HepG2 (cell line): ENCODE results near the gene LRRIQ4. TPM values are rescaled to one million over a fixed set of nuclear protein-coding genes. Genes with fewer than 3 reads are reported as not detected.

Source experiments
- ELF1 ChIP-seq: sonication (generic); formaldehyde crosslinking; IDR thresholded peaks from 2 replicates; pipeline ENCODE4 v1.4.0; 2020; ENCODE audit warnings: missing genetic modification reagents
- HHEX ChIP-seq: IDR thresholded peaks from 2 replicates; pipeline ENCODE4 v1.6.1; 2016; ENCODE audit warnings: control low read depth
- HNF4G ChIP-seq, 2 experiments: sonication (generic) in 1 of 2; formaldehyde crosslinking in 1 of 2; IDR thresholded peaks; 2 replicates each; pipeline versions ENCODE4 v1.4.0 to v1.6.1; 2011 to 2020; ENCODE audit warnings: borderline replicate concordance in 2 of 2, low read depth in 2 of 2, mild to moderate bottlenecking in 2 of 2, low read length in 1 of 2, missing genetic modification reagents in 1 of 2, moderate library complexity in 1 of 2
- KDM4B ChIP-seq: sonication (generic); formaldehyde crosslinking; IDR thresholded peaks from 2 replicates; pipeline ENCODE4 v1.4.0; 2020; ENCODE audit warnings: missing genetic modification reagents
- KDM6A ChIP-seq: IDR thresholded peaks from 2 replicates; pipeline ENCODE4 v1.6.1; 2016; ENCODE audit warnings: low read depth
- MLLT10 ChIP-seq: sonication (generic); formaldehyde crosslinking; IDR thresholded peaks from 2 replicates; pipeline ENCODE4 v1.4.0; 2020; ENCODE audit warnings: missing genetic modification reagents
- NFIC ChIP-seq: IDR thresholded peaks from 2 replicates; pipeline ENCODE4 v1.6.1; 2012; ENCODE audit warnings: mild to moderate bottlenecking, low read length, inconsistent platforms
- PHF5A ChIP-seq: IDR thresholded peaks from one replicate; pipeline ENCODE4 v1.6.1; 2018; ENCODE audit warnings: low read depth, missing genetic modification reagents; ENCODE audit not compliant: unreplicated experiment
- PRMT3 ChIP-seq: sonication (generic); formaldehyde crosslinking; IDR thresholded peaks from 2 replicates; pipeline ENCODE4 v1.8.1; 2022; ENCODE audit warnings: low read depth, mild to moderate bottlenecking, moderate library complexity, missing genetic modification reagents, borderline replicate concordance
- SAP130 ChIP-seq: IDR thresholded peaks from 2 replicates; pipeline ENCODE4 v1.6.1; 2016; ENCODE audit warnings: low read depth
- SNAI1 ChIP-seq: sonication (generic); formaldehyde crosslinking; IDR thresholded peaks from 2 replicates; pipeline ENCODE4 v1.5.0; 2020; ENCODE audit warnings: mild to moderate bottlenecking, missing genetic modification reagents, borderline replicate concordance
- TBX3 ChIP-seq: fragments of 450-650 bp; IDR thresholded peaks from 2 replicates; pipeline ENCODE4 v1.6.1; 2017; ENCODE audit warnings: antibody characterized with exemption, mild to moderate bottlenecking, inconsistent platforms, borderline replicate concordance
- ZBTB38 ChIP-seq: sonication (generic); formaldehyde crosslinking; IDR thresholded peaks from 2 replicates; pipeline ENCODE4 v1.5.1; 2020; ENCODE audit warnings: mild to moderate bottlenecking, missing genetic modification reagents
- ZFYVE20 ChIP-seq: sonication (generic); formaldehyde crosslinking; IDR thresholded peaks from 2 replicates; pipeline ENCODE4 v1.8.0; 2023; ENCODE audit warnings: low read depth, mild to moderate bottlenecking, moderate library complexity, missing genetic modification reagents, borderline replicate concordance
- ZMYM2 ChIP-seq: sonication (generic); formaldehyde crosslinking; IDR thresholded peaks from 2 replicates; pipeline ENCODE4 v1.8.0; 2022; ENCODE audit warnings: mild to moderate bottlenecking, missing genetic modification reagents
- ZNF766 ChIP-seq: sonication (generic); formaldehyde crosslinking; IDR thresholded peaks from 2 replicates; pipeline ENCODE4 v1.5.0; 2020; ENCODE audit warnings: missing genetic modification reagents, borderline replicate concordance
- ZNF780A ChIP-seq: sonication (generic); formaldehyde crosslinking; IDR thresholded peaks from 2 replicates; pipeline ENCODE4 v1.8.0; 2022; ENCODE audit warnings: mild to moderate bottlenecking, missing genetic modification reagents, moderate library complexity
- polyA plus RNA-seq, 8 experiments: library from polyadenylated mRNA; depleted of rRNA in 3 of 8; stranded (reverse) in 7 of 8; unstranded in 1 of 8; fragments of >200 nt; fragmentation: Illumina TruSeq in 4 of 8; extraction: Trizol in 4 of 8; gene quantifications; 2 replicates each; pipeline versions ENCODE4 v1.2.1 to v1.2.3, GENCODE V29; 2011 to 2016; ENCODE audit warnings: low read depth in 4 of 8, missing spikeins in 1 of 8, mixed read lengths in 1 of 8; ENCODE audit not compliant: insufficient read depth in 1 of 8
- total RNA-seq, 5 experiments: library from RNA; depleted of rRNA; stranded (reverse); fragments of >200 nt; fragmentation: Illumina TruSeq; extraction: Trizol; gene quantifications; 2 replicates each; pipeline ENCODE4 v1.2.3, GENCODE V29; 2016; ENCODE audit warnings: low read depth in 1 of 5
- TF ChIP-seq, protein P1 (sequence below): IDR thresholded peaks from 2 replicates; pipeline ENCODE4 v1.6.1; 2016
- TF ChIP-seq, protein P2 (sequence below): sonication (generic); formaldehyde crosslinking; IDR thresholded peaks from 2 replicates; pipeline ENCODE4 v1.8.0; 2022; ENCODE audit warnings: mild to moderate bottlenecking, missing genetic modification reagents, moderate library complexity
- TF ChIP-seq, protein P3 (sequence below): sonication (generic); formaldehyde crosslinking; IDR thresholded peaks from 2 replicates; pipeline ENCODE4 v1.5.0; 2020; ENCODE audit warnings: missing genetic modification reagents

Gene LRRIQ4
- total and polyA plus RNA-seq, 2 of the 13 experiments (the other 11 are each of a cell fraction or from before 2014, with no cell fraction given), result not detected

DNA sequence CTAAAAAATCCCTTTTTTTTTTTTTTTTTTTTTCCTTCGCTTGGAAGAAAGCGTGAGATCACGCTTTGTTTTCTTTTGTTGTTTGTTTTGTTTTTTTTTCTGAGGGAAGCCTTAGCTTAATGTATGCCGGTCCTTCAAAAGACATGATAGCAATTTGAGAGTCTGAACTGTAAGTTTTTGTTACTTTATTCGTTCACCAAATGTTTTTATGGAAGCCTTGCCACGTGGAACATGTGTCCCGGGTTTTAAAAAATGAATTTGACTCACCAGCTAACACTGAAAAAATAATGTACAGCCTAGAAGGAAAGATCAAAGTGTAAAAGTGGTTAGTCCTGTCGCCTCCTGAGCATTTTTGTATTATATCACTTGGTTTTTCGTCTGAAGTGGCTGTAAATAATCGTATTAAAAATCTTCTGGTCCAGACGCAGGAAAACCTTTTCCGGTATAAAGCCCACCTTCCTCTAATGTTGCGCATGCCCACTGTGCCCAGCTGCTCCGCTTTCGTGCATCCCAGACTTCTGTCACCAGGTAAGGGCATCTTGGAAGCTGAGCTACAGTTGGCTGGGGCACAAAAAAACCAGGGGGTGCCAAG, 40.3 kb upstream of the LRRIQ4 start (continued):
- TF ChIP-seq TBX3 (no peak), HNF4G (IDR thresholded peaks at IDR 0.05; ENCODE audit: borderline replicate concordance, low read depth, low read length) (no peak), HNF4G (CRISPR knock-in tag; IDR thresholded peaks at IDR 0.05; ENCODE audit: borderline replicate concordance, low read depth) (no peak), ELF1 (CRISPR knock-in tag) (no peak), ZFYVE20 (CRISPR knock-in tag) (no peak), HHEX (CRISPR knock-in tag) (no peak), ZBTB38 (CRISPR knock-in tag) (no peak), NFIC (0 out of 2 replicates have a peak, but pooled peaks have one; percentile 11), SAP130 (CRISPR knock-in tag) (0 out of 2 replicates have a peak, but pooled peaks have one; percentile 2), ZNF766 (CRISPR knock-in tag) (no peak), KDM6A (no peak), KDM4B (CRISPR knock-in tag) (no peak), PRMT3 (CRISPR knock-in tag) (no peak), MLLT10 (CRISPR knock-in tag) (no peak), ZNF780A (CRISPR knock-in tag) (no peak), SNAI1 (CRISPR knock-in tag) (no peak), ZMYM2 (CRISPR knock-in tag) (no peak), PHF5A (no peak)
- TF ChIP-seq, protein P1, sequence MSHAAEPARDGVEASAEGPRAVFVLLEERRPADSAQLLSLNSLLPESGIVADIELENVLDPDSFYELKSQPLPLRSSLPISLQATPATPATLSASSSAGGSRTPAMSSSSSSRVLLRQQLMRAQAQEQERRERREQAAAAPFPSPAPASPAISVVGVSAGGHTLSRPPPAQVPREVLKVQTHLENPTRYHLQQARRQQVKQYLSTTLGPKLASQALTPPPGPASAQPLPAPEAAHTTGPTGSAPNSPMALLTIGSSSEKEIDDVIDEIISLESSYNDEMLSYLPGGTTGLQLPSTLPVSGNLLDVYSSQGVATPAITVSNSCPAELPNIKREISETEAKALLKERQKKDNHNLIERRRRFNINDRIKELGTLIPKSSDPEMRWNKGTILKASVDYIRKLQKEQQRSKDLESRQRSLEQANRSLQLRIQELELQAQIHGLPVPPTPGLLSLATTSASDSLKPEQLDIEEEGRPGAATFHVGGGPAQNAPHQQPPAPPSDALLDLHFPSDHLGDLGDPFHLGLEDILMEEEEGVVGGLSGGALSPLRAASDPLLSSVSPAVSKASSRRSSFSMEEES (CRISPR knock-in tag), result no peak; the same call in 1 of the 2 replicates
- TF ChIP-seq, protein P2, sequence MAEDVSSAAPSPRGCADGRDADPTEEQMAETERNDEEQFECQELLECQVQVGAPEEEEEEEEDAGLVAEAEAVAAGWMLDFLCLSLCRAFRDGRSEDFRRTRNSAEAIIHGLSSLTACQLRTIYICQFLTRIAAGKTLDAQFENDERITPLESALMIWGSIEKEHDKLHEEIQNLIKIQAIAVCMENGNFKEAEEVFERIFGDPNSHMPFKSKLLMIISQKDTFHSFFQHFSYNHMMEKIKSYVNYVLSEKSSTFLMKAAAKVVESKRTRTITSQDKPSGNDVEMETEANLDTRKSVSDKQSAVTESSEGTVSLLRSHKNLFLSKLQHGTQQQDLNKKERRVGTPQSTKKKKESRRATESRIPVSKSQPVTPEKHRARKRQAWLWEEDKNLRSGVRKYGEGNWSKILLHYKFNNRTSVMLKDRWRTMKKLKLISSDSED (CRISPR knock-in tag), result no peak
- TF ChIP-seq, protein P3, sequence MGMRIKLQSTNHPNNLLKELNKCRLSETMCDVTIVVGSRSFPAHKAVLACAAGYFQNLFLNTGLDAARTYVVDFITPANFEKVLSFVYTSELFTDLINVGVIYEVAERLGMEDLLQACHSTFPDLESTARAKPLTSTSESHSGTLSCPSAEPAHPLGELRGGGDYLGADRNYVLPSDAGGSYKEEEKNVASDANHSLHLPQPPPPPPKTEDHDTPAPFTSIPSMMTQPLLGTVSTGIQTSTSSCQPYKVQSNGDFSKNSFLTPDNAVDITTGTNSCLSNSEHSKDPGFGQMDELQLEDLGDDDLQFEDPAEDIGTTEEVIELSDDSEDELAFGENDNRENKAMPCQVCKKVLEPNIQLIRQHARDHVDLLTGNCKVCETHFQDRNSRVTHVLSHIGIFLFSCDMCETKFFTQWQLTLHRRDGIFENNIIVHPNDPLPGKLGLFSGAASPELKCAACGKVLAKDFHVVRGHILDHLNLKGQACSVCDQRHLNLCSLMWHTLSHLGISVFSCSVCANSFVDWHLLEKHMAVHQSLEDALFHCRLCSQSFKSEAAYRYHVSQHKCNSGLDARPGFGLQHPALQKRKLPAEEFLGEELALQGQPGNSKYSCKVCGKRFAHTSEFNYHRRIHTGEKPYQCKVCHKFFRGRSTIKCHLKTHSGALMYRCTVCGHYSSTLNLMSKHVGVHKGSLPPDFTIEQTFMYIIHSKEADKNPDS, result no peak
